H1 (cell line): ENCODE data around the gene GPBP1. TPM values are rescaled to one million over a fixed set of nuclear protein-coding genes. Genes with fewer than 3 reads are reported as not detected.

Experiments
- CTCF ChIA-PET: fragments of 300-600 bp; sonication (Branson Sonifier 250); formaldehyde crosslinking; loops from one replicate; lab custom pipeline; 2021; ENCODE audit not compliant: partially characterized antibody; lab: Charles Lee
- POLR2A ChIA-PET: fragments of 300-600 bp; sonication (Branson Sonifier 250); formaldehyde crosslinking; loops from one replicate; lab custom pipeline; 2021; ENCODE audit warnings: inconsistent platforms; ENCODE audit not compliant: partially characterized antibody; lab: Charles Lee
- DNase-seq, 2 experiments: peaks; one replicate each; pipeline versions ENCODE4 v3.0.0 to v3.0.0-alpha.2; 2010 to 2022; ENCODE audit warnings: low spot score in 2 of 2, low read depth in 1 of 2, mixed read lengths in 1 of 2
- FAIRE-seq: peaks from 2 replicates; lab custom pipeline; 2011; peaks lifted over from hg19 to GRCh38; lab: Jason Lieb, UNC
- H2AFZ ChIP-seq: 2 replicates; pipeline ENCODE4 v1.8.1; 2012; ENCODE audit warnings: low read length, inconsistent platforms
- H2AK5ac ChIP-seq: 2 replicates; pipeline ENCODE4 v1.6.1; 2013; ENCODE audit warnings: low read depth, low read length
- H2BK120ac ChIP-seq: replicated peaks from 2 replicates; pipeline ENCODE3; 2013; ENCODE audit warnings: low read depth, low read length, inconsistent platforms
- H2BK12ac ChIP-seq: 2 replicates; pipeline ENCODE4 v1.6.1; 2013; ENCODE audit warnings: low read depth, low read length
- H2BK15ac ChIP-seq: 2 replicates; pipeline ENCODE4 v1.6.1; 2013; ENCODE audit warnings: low read length
- H2BK20ac ChIP-seq: 2 replicates; pipeline ENCODE4 v1.6.1; 2013; ENCODE audit warnings: low read length
- H2BK5ac ChIP-seq: 2 replicates; pipeline ENCODE4 v1.6.1; 2013; ENCODE audit warnings: low read depth, low read length
- H3K14ac ChIP-seq: 2 replicates; pipeline ENCODE4 v1.6.1; 2013; ENCODE audit warnings: inconsistent platforms; ENCODE audit not compliant: insufficient read length
- H3K18ac ChIP-seq: 2 replicates; pipeline ENCODE4 v1.6.1; 2013; ENCODE audit warnings: low read length; ENCODE audit errors: extremely low read depth
- H3K23ac ChIP-seq: 2 replicates; pipeline ENCODE4 v1.6.1; 2013; ENCODE audit warnings: inconsistent platforms; ENCODE audit not compliant: insufficient read length
- H3K23me2 ChIP-seq: 2 replicates; pipeline ENCODE4 v1.6.1; 2013; ENCODE audit warnings: low read depth, low read length
- H3K27ac ChIP-seq: 2 replicates; pipeline ENCODE4 v1.6.1; 2011; ENCODE audit warnings: low read depth, low read length, inconsistent platforms
- H3K27me3 ChIP-seq, 4 experiments: replicated peaks in 1 of 4; 1 replicate in 1 of 4; 2 replicates in 3 of 4; pipeline versions ENCODE4 v1.6.1 to v1.8.1; 2011 to 2013; ENCODE audit warnings: low read length in 3 of 4, mild to moderate bottlenecking in 3 of 4, inconsistent platforms in 2 of 4, mixed read lengths in 2 of 4, moderate library complexity in 1 of 4; ENCODE audit not compliant: control insufficient read depth in 3 of 4, insufficient read depth in 3 of 4; ENCODE audit errors: extremely low read depth in 1 of 4
- H3K36me3 ChIP-seq, 4 experiments: 2 replicates each; pipeline versions ENCODE4 v1.6.1 to v1.8.1; 2011 to 2013; ENCODE audit warnings: mild to moderate bottlenecking in 4 of 4, low read length in 3 of 4, moderate library complexity in 2 of 4, control low read depth in 1 of 4, inconsistent platforms in 1 of 4; ENCODE audit not compliant: insufficient read depth in 4 of 4, control insufficient read depth in 2 of 4
- H3K4ac ChIP-seq: replicated peaks from 2 replicates; pipeline ENCODE3; 2013; ENCODE audit warnings: low read length, low read depth, mixed read lengths, inconsistent platforms; ENCODE audit not compliant: insufficient read length
- H3K4me1 ChIP-seq, 4 experiments: replicated peaks in 1 of 4; 1 replicate in 1 of 4; 2 replicates in 3 of 4; pipeline versions ENCODE4 v1.6.1 to v1.8.1; 2011 to 2013; ENCODE audit warnings: low read length in 3 of 4, inconsistent platforms in 2 of 4, mixed read lengths in 1 of 4; ENCODE audit not compliant: insufficient read depth in 4 of 4, control insufficient read depth in 3 of 4
- H3K4me2 ChIP-seq, 2 experiments: 2 replicates each; pipeline versions ENCODE4 v1.6.1 to v1.8.1; 2011 to 2013; ENCODE audit warnings: low read depth in 2 of 2, low read length in 2 of 2, control low read depth in 1 of 2, inconsistent platforms in 1 of 2, mild to moderate bottlenecking in 1 of 2; ENCODE audit not compliant: insufficient read depth in 1 of 2
- H3K4me3 ChIP-seq, 4 experiments: fragments of 200-600, 300-600 bp in 1 of 4; sonication (generic), shearing (Covaris generic), sonication (Bioruptor Twin) in 1 of 4; 2 replicates each; pipeline versions ENCODE4 v1.5.1 to v1.8.1; 2011 to 2016; ENCODE audit warnings: low read length in 4 of 4, low read depth in 3 of 4, control low read depth in 2 of 4, inconsistent platforms in 2 of 4, mild to moderate bottlenecking in 2 of 4, mixed read lengths in 1 of 4, moderate library complexity in 1 of 4; ENCODE audit not compliant: insufficient read depth in 2 of 4; ENCODE audit errors: extremely low read depth in 1 of 4
- H3K56ac ChIP-seq: replicated peaks from 2 replicates; pipeline ENCODE3; 2013; ENCODE audit warnings: low read depth, mild to moderate bottlenecking, mixed read lengths, low read length, inconsistent platforms; ENCODE audit not compliant: insufficient read length
- H3K79me1 ChIP-seq: 2 replicates; pipeline ENCODE4 v1.6.1; 2013; ENCODE audit warnings: low read depth, low read length, control low read depth
- H3K79me2 ChIP-seq, 2 experiments: 2 replicates each; pipeline versions ENCODE4 v1.6.1 to v1.8.1; 2012 to 2013; ENCODE audit warnings: low read length in 2 of 2, mild to moderate bottlenecking in 2 of 2, inconsistent platforms in 1 of 2; ENCODE audit not compliant: insufficient read depth in 2 of 2, control insufficient read depth in 1 of 2
- H3K9ac ChIP-seq, 4 experiments: replicated peaks in 1 of 4; 1 replicate in 1 of 4; 2 replicates in 3 of 4; pipeline versions ENCODE4 v1.6.1 to v1.8.1; 2011 to 2013; ENCODE audit warnings: low read depth in 3 of 4, low read length in 3 of 4, control low read depth in 2 of 4, mild to moderate bottlenecking in 2 of 4, moderate library complexity in 2 of 4, inconsistent platforms in 1 of 4; ENCODE audit errors: extremely low read depth in 1 of 4
- H3K9me3 ChIP-seq, 2 experiments: 2 replicates each; pipeline versions ENCODE4 v1.6.1 to v1.8.1; 2012 to 2013; ENCODE audit warnings: mild to moderate bottlenecking in 2 of 2, moderate library complexity in 2 of 2, control low read depth in 1 of 2, inconsistent platforms in 1 of 2, low read depth in 1 of 2, low read length in 1 of 2, mixed read lengths in 1 of 2; ENCODE audit not compliant: insufficient read depth in 2 of 2
- H4K20me1 ChIP-seq, 2 experiments: replicated peaks in 1 of 2; 2 replicates each; pipeline versions ENCODE3 to v1.8.1; 2011 to 2013; ENCODE audit warnings: inconsistent platforms in 2 of 2, low read length in 2 of 2, mild to moderate bottlenecking in 1 of 2; ENCODE audit not compliant: insufficient read depth in 2 of 2, control insufficient read depth in 1 of 2
- H4K5ac ChIP-seq: 2 replicates; pipeline ENCODE4 v1.6.1; 2013; ENCODE audit warnings: low read length, low read depth, mixed read lengths, inconsistent platforms; ENCODE audit not compliant: insufficient read length
- H4K8ac ChIP-seq: 2 replicates; pipeline ENCODE4 v1.8.0; 2013; ENCODE audit warnings: mild to moderate bottlenecking, moderate library complexity, low read length, inconsistent platforms; ENCODE audit not compliant: insufficient read depth; ENCODE audit errors: extremely low read depth
- H4K91ac ChIP-seq: replicated peaks from 2 replicates; pipeline ENCODE3; 2013; ENCODE audit warnings: low read length, mixed read lengths, inconsistent platforms; ENCODE audit not compliant: insufficient read length
- GABPA ChIP-seq: IDR thresholded peaks from 2 replicates; pipeline ENCODE4 v1.6.1; 2011; ENCODE audit warnings: mild to moderate bottlenecking, low read length, moderate library complexity, borderline replicate concordance; ENCODE audit not compliant: insufficient read depth
- KDM1A ChIP-seq: fragments of 200-600, 300-600 bp; sonication (generic); IDR thresholded peaks from 2 replicates; pipeline ENCODE4 v1.7.1; 2016; ENCODE audit warnings: mild to moderate bottlenecking, low read length, borderline replicate concordance
- RAD21 ChIP-seq, 2 experiments: IDR thresholded peaks in 1 of 2; conservative IDR thresholded peaks in 1 of 2; 2 replicates each; pipeline ENCODE4 v1.6.1; 2011; ENCODE audit warnings: low read depth in 2 of 2, low read length in 2 of 2, improper control_type of control experiment in 1 of 2, inconsistent platforms in 1 of 2, mild to moderate bottlenecking in 1 of 2, moderate library complexity in 1 of 2
- RNF2 ChIP-seq: fragments of 200-900, 300-1000 bp; sonication (generic); IDR thresholded peaks from 2 replicates; pipeline ENCODE4 v1.7.1; 2016; ENCODE audit warnings: borderline replicate concordance, low read depth, mild to moderate bottlenecking, antibody characterized with exemption, low read length; ENCODE audit not compliant: poor library complexity, severe bottlenecking; ENCODE audit errors: missing control alignments
- SIX5 ChIP-seq: IDR thresholded peaks from 2 replicates; pipeline ENCODE4 v1.6.1; 2011; ENCODE audit warnings: mild to moderate bottlenecking, low read depth, low read length
- SP2 ChIP-seq: IDR thresholded peaks from 2 replicates; pipeline ENCODE4 v1.6.1; 2012; ENCODE audit warnings: mild to moderate bottlenecking, low read length, inconsistent platforms
- TAF7 ChIP-seq: optimal IDR thresholded peaks from 2 replicates; pipeline ENCODE3; 2011; ENCODE audit warnings: low read depth, mild to moderate bottlenecking, inconsistent platforms, low read length, moderate library complexity, borderline replicate concordance
- WGBS, 2 experiments: shearing (Covaris generic) in 1 of 2; methylation state at CpG; one replicate each; pipeline versions ENCODE4 v1.1.6 to v1.1.7; 2013 to 2015; ENCODE audit warnings: low lambda C conversion rate in 2 of 2, mixed read lengths in 2 of 2, inconsistent platforms in 1 of 2, low coverage in 1 of 2, missing lambda C conversion rate in 1 of 2; ENCODE audit not compliant: insufficient replicate concordance in 2 of 2, insufficient coverage in 1 of 2, insufficient read length in 1 of 2; ENCODE audit errors: extremely low coverage in 1 of 2, missing lambda C conversion rate in 1 of 2; 5-methylcytosine and 5-hydroxymethylcytosine counted together
- polyA plus RNA-seq, 7 experiments: library from polyadenylated mRNA; depleted of rRNA in 3 of 7; stranded (reverse) in 5 of 7; unstranded in 2 of 7; fragments of >200 nt in 5 of 7; fragments of 200-250 nt in 2 of 7; gene quantifications; 1 replicate in 5 of 7; 2 replicates in 1 of 7; 4 replicates in 1 of 7; pipeline versions ENCODE4 v1.2.1 to v1.2.3, GENCODE V29; 2011 to 2013; ENCODE audit warnings: missing spikeins in 2 of 7, mixed read lengths in 2 of 7
- total RNA-seq: library from RNA; stranded (reverse); fragmentation: NEBNext Ultra II Directional; extraction: Animal tissue kit (Norgen Biotek cat#: 25700); gene quantifications from 2 replicates; pipeline ENCODE4 v1.2.1, GENCODE V29; 2021

GPBP1 gene
- total and polyA plus RNA-seq, 2 of the 8 experiments (the other 6 are each of a cell fraction or from before 2014, with no cell fraction given), result 29.2 to 108 TPM

GRCh38 chr5:57209316-57210040 is 35.6 kb downstream of the GPBP1 start:
- H2BK20ac ChIP-seq, result no peak overlapping the region
- WGBS, 2 experiments, result 73% methylated on average over 2 of the region's 2 CpGs; no CpG with 5 or more reads in 1 of the 2 experiments
- peaks cover 5% of the 10 kb centered on the region for H3K79me1 ChIP-seq
- ChIA-PET CTCF (interaction anchor here (0.6 to 1.6 kb wide), 3 partner anchors 11 to 37 kb away, joined by 3 to 6 read pairs (median 3); no protein-coding TSS in a partner anchor), POLR2A (interaction anchor here (0.6 to 1.8 kb wide), 3 partner anchors 14 to 36 kb away, joined by 3 to 5 read pairs (median 4); partner anchors contain the start of gene GPBP1)
- peaks cover 26% of the 10 kb centered on the region in 2 experiments for H4K20me1 ChIP-seq
- H3K9me3 ChIP-seq, result no peaks in the 10 kb centered on the region
- H2AFZ ChIP-seq, result no peak overlapping the region
- no peaks in the 10 kb centered on the region for H3K23me2 ChIP-seq
- H4K5ac ChIP-seq, result no peak overlapping the region
- no peak overlapping the region for H2BK12ac ChIP-seq
- H2BK5ac ChIP-seq, result no peak overlapping the region
- no peak overlapping the region for H4K8ac ChIP-seq
- peaks cover 4 to 11% (median 5%) of the 10 kb centered on the region in 4 experiments; a peak in 6 of 7 replicates for H3K4me1 ChIP-seq
- H3K23ac ChIP-seq, result no peak overlapping the region
- H3K9ac ChIP-seq, result no peak overlapping the region
- peaks cover 0 to 4% (median 2%) of the 10 kb centered on the region in 4 experiments; a peak in 2 of 8 replicates for H3K36me3 ChIP-seq
- FAIRE-seq (no peak), DNase-seq (peak in 1 of 2 experiments; percentile 19)
- H3K56ac ChIP-seq, result no peak overlapping the region
- no peak overlapping the region for H4K91ac ChIP-seq
- TF ChIP-seq TAF7 (no peak), RAD21 (IDR thresholded peaks at IDR 0.05 in 1 of 2, conservative IDR thresholded peaks at IDR 0.05 in 1 of 2; ENCODE audit: low read depth in 2 of 2, low read length in 2 of 2) (no peak), RNF2 (no peak), SIX5 (no peak), GABPA (no peak), SP2 (no peak), KDM1A (no peak)
- no peak overlapping the region for H3K4me3 ChIP-seq
- no peak overlapping the region for H2AK5ac ChIP-seq
- no peak overlapping the region for H3K4me2 ChIP-seq
- no peak overlapping the region for H2BK120ac ChIP-seq
- no peak overlapping the region for H2BK15ac ChIP-seq
- no peak overlapping the region for H3K4ac ChIP-seq
- H3K27me3 ChIP-seq, result no peaks in the 10 kb centered on the region
- no peak overlapping the region for H3K27ac ChIP-seq
- no peak overlapping the region for H3K14ac ChIP-seq
- H3K79me2 ChIP-seq, result peaks cover 66 to 100% of the 10 kb centered on the region in 2 experiments
- no peak overlapping the region for H3K18ac ChIP-seq
